Measurements from ENCODE around the gene KIF5C.

The KIF5C gene

GRCh38 chr2:148953426-148953825 is 78.4 kb downstream of the KIF5C start (continued):
- no peak for TF ChIP-seq ZNF518A (tag by site-specific recombination; conservative IDR thresholded peaks at IDR 0.05; ENCODE audit: low read depth)
- TF ChIP-seq ZBTB10 (tag by site-specific recombination; IDR thresholded peaks at IDR 0.05), result no peak
- no peak for TF ChIP-seq BCL11A (tag by site-specific recombination; IDR thresholded peaks at IDR 0.05; ENCODE audit: low read depth)
- no peak for TF ChIP-seq KLF10 (tag by site-specific recombination; IDR thresholded peaks at IDR 0.05)
- no peak for TF ChIP-seq ZNF791 (tag by site-specific recombination; IDR thresholded peaks at IDR 0.05)
- TF ChIP-seq ZBTB26 (tag by site-specific recombination; optimal IDR thresholded peaks at IDR 0.05), result no peak
- TF ChIP-seq ZXDB (tag by site-specific recombination; IDR thresholded peaks at IDR 0.05), result no peak
- TF ChIP-seq PRDM6 (tag by site-specific recombination; IDR thresholded peaks at IDR 0.05), result no peak
- TF ChIP-seq ZNF596 (tag by site-specific recombination; IDR thresholded peaks at IDR 0.05), result no peak
- no peak for TF ChIP-seq ZNF26 (tag by site-specific recombination; IDR thresholded peaks at IDR 0.05)
- TF ChIP-seq ZNF792 (tag by site-specific recombination; IDR thresholded peaks at IDR 0.05), result no peak
- TF ChIP-seq ZNF654 (tag by site-specific recombination; IDR thresholded peaks at IDR 0.05; ENCODE audit: low read depth), result no peak
- no peak for TF ChIP-seq ZNF785 (tag by site-specific recombination; IDR thresholded peaks at IDR 0.05)
- no peak for TF ChIP-seq ZNF501 (tag by site-specific recombination; IDR thresholded peaks at IDR 0.05)
- no peak for TF ChIP-seq ZNF776 (tag by site-specific recombination; IDR thresholded peaks at IDR 0.05; ENCODE audit: borderline replicate concordance)
- no peak for TF ChIP-seq TCF7L2 (IDR thresholded peaks at IDR 0.05; ENCODE audit: borderline replicate concordance, low read depth, low read length)
- TF ChIP-seq ZNF530 (tag by site-specific recombination; IDR thresholded peaks at IDR 0.05; ENCODE audit: low read depth), result no peak
- TF ChIP-seq ZBTB20 (tag by site-specific recombination; IDR thresholded peaks at IDR 0.05), result no peak
